ENCODE data around the gene FERD3L. TPM values are rescaled to one million over a fixed set of nuclear protein-coding genes. Genes with fewer than 3 reads are reported as not detected.

The FERD3L gene
- total and polyA plus RNA-seq, 2 donors (not counting 1 experiment from before 2014, with no cell fraction given), result not detected

DNA sequence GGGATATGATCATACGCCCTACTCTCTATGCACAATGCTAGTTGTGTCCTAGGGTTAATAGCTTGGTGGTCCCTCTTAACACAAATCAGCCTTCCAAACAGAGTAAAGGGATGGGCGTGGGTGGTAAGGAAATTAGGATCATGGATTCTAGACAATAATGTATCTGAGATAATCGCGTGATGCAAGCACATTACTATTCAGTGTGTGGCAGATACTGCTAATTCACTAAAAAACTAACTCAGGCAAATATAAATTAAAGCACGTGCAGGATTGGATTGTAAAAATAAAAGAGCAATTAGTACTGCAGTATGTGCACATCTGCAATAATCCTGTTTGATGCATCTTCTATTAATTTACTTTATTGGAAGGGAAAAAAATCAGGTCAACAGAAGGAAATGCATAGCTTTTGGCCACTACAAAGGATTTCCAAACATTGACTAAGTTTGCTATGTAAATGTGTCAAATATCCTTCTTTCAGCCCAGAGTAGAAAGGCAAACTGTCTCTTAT is 49.8 kb downstream of the FERD3L start:
- Histone ChIP-seq H2AFZ (ENCODE audit: low read length) (no peak overlapping the region), H3K9ac (ENCODE audit: insufficient read depth, low read length) (no peak overlapping the region), H4K20me1 (ENCODE audit: control insufficient read depth, extremely low read depth, insufficient read depth, low read length) (no peaks in the 10 kb centered on the region), H3K79me2 (ENCODE audit: control insufficient read depth, insufficient read depth, low read length) (no peaks in the 10 kb centered on the region), H3K27ac (ENCODE audit: insufficient read depth, low read length) (no peak overlapping the region), H3K27me3 (ENCODE audit: control insufficient read depth, insufficient read depth, low read length) (no peaks in the 10 kb centered on the region), H3K9me3 (ENCODE audit: control insufficient read depth, insufficient read depth, low read depth, low read length) (no peaks in the 10 kb centered on the region), H3K4me2 (ENCODE audit: extremely low read depth, insufficient read depth, low read length) (no peak overlapping the region), H3K4me1 (ENCODE audit: control insufficient read depth, extremely low read depth, insufficient read depth, low read length) (no peaks in the 10 kb centered on the region), H3K36me3 (ENCODE audit: control insufficient read depth, insufficient read depth, low read length) (no peaks in the 10 kb centered on the region), H3K4me3 (replicated peaks in 1 of 4; ENCODE audit: control extremely low read depth in 1 of 4, insufficient read depth in 1 of 4, low read depth in 3 of 4, low read length in 4 of 4) (no peak overlapping the region)
- TF ChIP-seq CTCF (conservative IDR thresholded peaks at IDR 0.05 in 1 of 2, IDR thresholded peaks at IDR 0.05 in 1 of 2; ENCODE audit: low read depth in 1 of 2, low read length in 2 of 2), result no peak
- no peak for TF ChIP-seq EZH2 (IDR thresholded peaks at IDR 0.05; ENCODE audit: low read length, missing control alignments)
- no peak for DNase-seq (ENCODE audit: low read depth in 2 of 2)

Other genes starting within 250 kb of the FERD3L start
- gene TWIST1, start 27.8 kb downstream of the FERD3L start, total RNA-seq, result 23.9 and 31.2 TPM in 2 replicates
- gene TWIST1, start 27.8 kb downstream of the FERD3L start, polyA plus RNA-seq, result 3.6 and 7.2 TPM in 2 replicates

All from fibroblast of lung (primary cell).